Natural killer cell (primary cell): ENCODE data around the gene GNAT1. TPM values are rescaled to one million over a fixed set of nuclear protein-coding genes. Genes with fewer than 3 reads are reported as not detected.

Experiments
- ATAC-seq, 3 donors: fragments of 150-1000 bp in 2 of 3; fragments of 200-7000 bp in 1 of 3; cut with Tn5 transposase; 1 replicate in 1 of 3; 2 replicates in 2 of 3; pipeline ENCODE4 v1.10.0; 2021; ENCODE audit warnings: mild to moderate bottlenecking in 2 of 3, moderate library complexity in 2 of 3
- DNase-seq, 2 donors: peaks; one replicate each; pipeline versions ENCODE4 v3.0.0 to v3.0.0-alpha.2; 2013 to 2021; ENCODE audit warnings: mixed read lengths in 1 of 2
- H3K27ac ChIP-seq: one replicate; pipeline ENCODE4 v1.5.1; 2013; ENCODE audit warnings: mild to moderate bottlenecking, low read length
- H3K27me3 ChIP-seq: one replicate; pipeline ENCODE4 v1.6.1; 2013; ENCODE audit warnings: low read length; ENCODE audit not compliant: control insufficient read depth, insufficient read depth
- H3K36me3 ChIP-seq: one replicate; pipeline ENCODE4 v1.6.1; 2013; ENCODE audit warnings: low read length; ENCODE audit not compliant: control insufficient read depth, insufficient read depth
- H3K4me1 ChIP-seq: one replicate; pipeline ENCODE4 v1.6.1; 2013; ENCODE audit warnings: low read length; ENCODE audit not compliant: control insufficient read depth, insufficient read depth
- H3K4me3 ChIP-seq: one replicate; pipeline ENCODE4 v1.5.1; 2013; ENCODE audit warnings: low read length
- H3K9me3 ChIP-seq: one replicate; pipeline ENCODE4 v1.6.1; 2013; ENCODE audit warnings: low read length; ENCODE audit not compliant: control insufficient read depth, insufficient read depth
- H3K27ac Mint-ChIP-seq, 2 donors: one replicate each; pipeline ENCODE4 v1.8.0; 2022; ENCODE audit warnings: mild to moderate bottlenecking in 2 of 2, mixed read lengths in 2 of 2, moderate library complexity in 1 of 2
- H3K27me3 Mint-ChIP-seq, 2 donors: one replicate each; pipeline ENCODE4 v1.8.0; 2022; ENCODE audit warnings: low read depth in 2 of 2, mixed read lengths in 2 of 2
- H3K36me3 Mint-ChIP-seq: one replicate; pipeline ENCODE4 v1.8.0; 2022; ENCODE audit warnings: mixed read lengths
- H3K4me1 Mint-ChIP-seq, 2 donors: one replicate each; pipeline ENCODE4 v1.8.0; 2022; ENCODE audit warnings: mixed read lengths in 2 of 2
- H3K4me3 Mint-ChIP-seq: one replicate; pipeline ENCODE4 v1.8.0; 2022; ENCODE audit warnings: mild to moderate bottlenecking, moderate library complexity, mixed read lengths
- H3K9me3 Mint-ChIP-seq, 2 donors: one replicate each; pipeline ENCODE4 v1.8.0; 2022; ENCODE audit warnings: mixed read lengths in 2 of 2
- WGBS: methylation state at CpG from one replicate; pipeline ENCODE4 v1.1.7; 2013; ENCODE audit warnings: missing lambda C conversion rate; ENCODE audit not compliant: insufficient coverage; 5-methylcytosine and 5-hydroxymethylcytosine counted together
- intact Hi-C: fragments of 100-400 bp; cut with micrococcal nuclease; formaldehyde crosslinking; loops from one replicate; pipeline ENCODE4 v1.14.2; 2022
- total RNA-seq, 4 donors: library from RNA; stranded (reverse); fragments of 120-200 nt in 1 of 4; gene quantifications; one replicate each; pipeline versions ENCODE4 v1.2.3 to v1.2.4, GENCODE V29; 2013 to 2022
- TF ChIP-seq, protein P1 (sequence below): fragments of 200-600 bp; IDR thresholded peaks from one replicate; pipeline ENCODE4 v1.8.0; 2022; ENCODE audit warnings: antibody characterized with exemption

The GNAT1 gene
- total RNA-seq, 3 donors from 2014 or later (not counting 1 experiment from before 2014, with no cell fraction given): not detected

DNA sequence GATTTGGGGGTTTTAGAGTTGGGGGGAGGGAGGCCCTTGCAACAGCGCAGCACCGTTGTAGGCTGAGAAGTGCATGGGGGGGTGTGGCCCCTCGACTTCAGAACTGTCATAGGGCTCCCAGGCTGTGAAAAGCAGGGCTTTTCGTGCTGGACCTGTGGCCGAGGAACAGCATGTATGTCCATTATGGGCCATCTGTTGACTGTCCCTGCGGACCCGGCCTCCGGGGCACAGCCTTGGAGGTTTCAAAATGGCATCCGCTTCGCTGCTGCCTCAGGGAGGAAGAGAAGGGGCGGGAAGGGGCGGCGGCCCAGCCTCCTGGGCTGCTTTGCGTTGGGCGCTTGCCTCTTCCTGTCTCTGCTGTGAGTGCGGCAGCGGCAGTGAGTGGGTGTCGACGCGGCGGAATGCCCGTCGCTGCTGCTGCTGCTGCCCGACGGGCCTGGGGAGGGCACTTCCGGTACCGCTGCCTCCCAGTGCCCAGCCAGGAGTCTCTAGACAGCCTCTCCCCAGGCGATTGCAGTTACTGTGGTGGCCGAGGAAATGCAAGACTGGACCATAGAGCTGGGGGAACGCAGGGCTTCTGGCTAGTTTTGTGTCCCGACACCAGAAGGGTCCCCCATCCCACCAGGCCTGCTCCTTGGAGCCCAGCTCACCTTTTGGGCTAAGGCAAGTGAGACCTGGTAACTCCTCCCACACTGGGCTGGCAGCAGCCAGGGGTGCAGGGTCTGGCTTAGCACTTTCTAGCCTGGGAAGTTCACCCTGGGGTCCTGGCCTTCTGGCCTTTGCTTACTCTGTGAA, 46.5 kb downstream of the GNAT1 start:
- Mint-ChIP-seq H3K27ac (peak overlapping the region; percentile 95 to 96), H3K36me3 (no peaks in the 10 kb centered on the region), H3K4me3 (peak overlapping the region; percentile 98), H3K9me3 (no peaks in the 10 kb centered on the region), H3K4me1 (peaks cover 49 to 68% of the 10 kb centered on the region in 2 donors), H3K27me3 (no peaks in the 10 kb centered on the region)
- TF ChIP-seq, protein P1, sequence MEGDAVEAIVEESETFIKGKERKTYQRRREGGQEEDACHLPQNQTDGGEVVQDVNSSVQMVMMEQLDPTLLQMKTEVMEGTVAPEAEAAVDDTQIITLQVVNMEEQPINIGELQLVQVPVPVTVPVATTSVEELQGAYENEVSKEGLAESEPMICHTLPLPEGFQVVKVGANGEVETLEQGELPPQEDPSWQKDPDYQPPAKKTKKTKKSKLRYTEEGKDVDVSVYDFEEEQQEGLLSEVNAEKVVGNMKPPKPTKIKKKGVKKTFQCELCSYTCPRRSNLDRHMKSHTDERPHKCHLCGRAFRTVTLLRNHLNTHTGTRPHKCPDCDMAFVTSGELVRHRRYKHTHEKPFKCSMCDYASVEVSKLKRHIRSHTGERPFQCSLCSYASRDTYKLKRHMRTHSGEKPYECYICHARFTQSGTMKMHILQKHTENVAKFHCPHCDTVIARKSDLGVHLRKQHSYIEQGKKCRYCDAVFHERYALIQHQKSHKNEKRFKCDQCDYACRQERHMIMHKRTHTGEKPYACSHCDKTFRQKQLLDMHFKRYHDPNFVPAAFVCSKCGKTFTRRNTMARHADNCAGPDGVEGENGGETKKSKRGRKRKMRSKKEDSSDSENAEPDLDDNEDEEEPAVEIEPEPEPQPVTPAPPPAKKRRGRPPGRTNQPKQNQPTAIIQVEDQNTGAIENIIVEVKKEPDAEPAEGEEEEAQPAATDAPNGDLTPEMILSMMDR: no peak
- intact Hi-C loops: loop anchor here (1.0 kb wide), 2 partner anchors 8 to 61 kb away; partner anchors contain the start of genes HYAL3 and NAA80
- 1% methylated on average over 31 of the region's 31 CpGs for WGBS
- Histone ChIP-seq H3K9me3 (no peaks in the 10 kb centered on the region), H3K4me1 (peaks cover 70% of the 10 kb centered on the region), H3K36me3 (peaks cover 17% of the 10 kb centered on the region), H3K4me3 (peak overlapping the region; percentile 96), H3K27me3 (no peaks in the 10 kb centered on the region), H3K27ac (peak overlapping the region; percentile 87)
- DNase-seq (peak; percentile 80 to 92), ATAC-seq (peak; percentile 54 to 64 (median 55))

DNA sequence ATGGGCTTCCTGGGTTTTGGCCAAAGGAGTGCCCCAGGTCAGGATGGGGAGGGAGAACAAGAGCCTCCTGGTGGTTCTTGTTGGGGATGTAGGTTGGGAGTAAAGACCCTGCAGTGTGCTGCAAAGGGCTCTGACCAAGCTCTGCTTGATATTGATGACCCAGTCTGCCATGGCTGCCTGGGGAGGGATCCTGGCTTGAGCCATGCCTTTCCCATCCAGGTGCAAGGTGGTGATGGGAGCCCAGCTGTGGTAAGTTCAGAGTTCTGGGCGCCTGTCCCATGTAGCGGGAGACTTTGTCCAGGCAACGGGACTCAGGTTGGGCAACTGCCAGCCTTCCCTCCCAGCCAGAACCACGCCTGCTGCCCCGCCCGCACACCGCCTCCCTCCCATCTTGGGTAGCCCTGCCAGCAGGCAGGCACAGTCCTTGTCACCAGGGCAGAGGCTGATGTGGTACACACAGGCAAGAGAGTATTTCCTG, 47.2 kb downstream of the GNAT1 start:
- TF ChIP-seq, protein P1: no peak
- Histone ChIP-seq H3K27me3 (no peaks in the 10 kb centered on the region), H3K9me3 (no peaks in the 10 kb centered on the region), H3K4me1 (peaks cover 77% of the 10 kb centered on the region), H3K4me3 (peak overlapping the region; percentile 96), H3K36me3 (peaks cover 20% of the 10 kb centered on the region), H3K27ac (peak overlapping the region; percentile 87)
- WGBS: 67% methylated on average over 7 of the region's 7 CpGs
- peaks cover 54 to 74% of the 10 kb centered on the region in 2 donors for H3K4me1 Mint-ChIP-seq
- ATAC-seq (no peak), DNase-seq (peak in 1 of 2 donors; percentile 37)
- H3K4me3 Mint-ChIP-seq: peak overlapping the region; percentile 98
- intact Hi-C loops: loop anchor here (1.0 kb wide), 2 partner anchors 8 to 61 kb away; partner anchors contain the start of genes HYAL3 and NAA80
- peak overlapping the region; percentile 95 to 96 for H3K27ac Mint-ChIP-seq
- H3K27me3 Mint-ChIP-seq: no peaks in the 10 kb centered on the region
- no peaks in the 10 kb centered on the region for H3K36me3 Mint-ChIP-seq
- no peaks in the 10 kb centered on the region for H3K9me3 Mint-ChIP-seq

DNA sequence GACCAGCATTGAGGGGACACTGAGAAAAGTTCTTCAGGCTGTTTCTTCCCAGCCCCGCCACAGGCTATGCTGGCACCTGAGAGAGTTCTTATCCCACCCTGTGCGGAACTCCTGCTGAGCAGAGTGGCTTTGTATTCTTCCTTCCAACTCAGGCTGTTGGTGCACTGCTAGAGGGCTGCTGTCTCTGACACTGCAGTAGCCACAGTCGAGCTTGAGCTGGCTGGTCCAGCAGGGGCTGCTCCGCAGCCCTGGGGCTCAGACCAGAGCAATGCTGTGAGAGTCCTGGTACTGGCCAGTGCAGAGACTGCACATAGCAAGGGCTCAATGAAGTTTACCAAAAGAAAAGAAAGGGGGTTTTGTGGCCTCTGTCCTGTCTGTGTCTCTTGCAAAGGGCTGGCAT, 48.2 kb downstream of the GNAT1 start:
- intact Hi-C loops: no loop called here
- Mint-ChIP-seq H3K4me1 (peaks cover 62 to 82% of the 10 kb centered on the region in 2 donors), H3K36me3 (no peaks in the 10 kb centered on the region), H3K27ac (peak overlapping the region; percentile 95 to 96), H3K4me3 (peak overlapping the region; percentile 68), H3K27me3 (no peaks in the 10 kb centered on the region), H3K9me3 (no peaks in the 10 kb centered on the region)
- Histone ChIP-seq H3K27ac (peak overlapping the region; percentile 87), H3K4me1 (peaks cover 86% of the 10 kb centered on the region), H3K27me3 (no peaks in the 10 kb centered on the region), H3K9me3 (no peaks in the 10 kb centered on the region), H3K36me3 (peaks cover 23% of the 10 kb centered on the region), H3K4me3 (no peak overlapping the region)
- ATAC-seq (no peak), DNase-seq (no peak)
- TF ChIP-seq, protein P1: no peak
- WGBS: 85% methylated on average over 4 of the region's 4 CpGs
